Skin of body (tissue), 2 donors: ENCODE results near the gene SLC25A1. TPM values are rescaled to one million over a fixed set of nuclear protein-coding genes. Genes with fewer than 3 reads are reported as not detected.

ENCODE experiments used
- DNase-seq: peaks from one replicate; lab custom pipeline; 2025; lab: John Stamatoyannopoulos, UW
- total RNA-seq: library from RNA; depleted of rRNA; stranded (reverse); fragments of >200 nt; gene quantifications from one replicate; pipeline ENCODE4 v1.2.3, GENCODE V29; 2014

SLC25A1 gene
- total RNA-seq, 1 donor from 2014 or later: 36.7 TPM

DNA sequence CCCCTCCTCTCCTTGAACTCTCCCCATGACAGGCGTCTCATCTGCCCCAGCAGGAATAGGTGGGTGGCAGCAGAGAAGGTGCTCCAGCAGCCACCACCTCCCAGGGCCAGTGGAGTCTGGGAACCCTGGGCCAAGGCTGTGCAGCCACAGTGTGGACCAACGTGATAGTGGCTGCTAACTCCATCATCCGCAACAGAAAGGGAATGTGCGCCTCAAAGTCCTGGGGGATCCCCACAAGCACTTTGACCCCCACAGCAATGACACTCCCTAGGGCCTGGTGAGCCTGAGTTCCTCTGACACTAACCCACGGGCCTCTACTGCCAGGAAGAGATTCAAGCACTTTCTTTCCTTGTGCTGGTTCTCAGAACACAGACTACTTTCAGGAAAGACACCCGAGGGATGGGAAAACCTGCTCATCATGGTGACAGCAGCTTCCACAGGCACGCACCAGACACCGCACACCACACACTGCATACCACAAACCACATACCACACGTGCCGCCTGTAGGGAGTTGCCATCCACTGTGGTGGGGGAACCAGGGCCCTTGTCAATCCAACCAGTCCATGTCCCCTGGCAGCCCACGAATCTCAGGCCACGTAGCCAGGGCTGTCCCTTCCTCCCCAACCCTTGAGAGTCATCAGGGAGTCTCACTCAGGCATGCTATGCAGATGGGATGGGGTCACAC, 3.4 kb upstream of the SLC25A1 start:
- no peak for DNase-seq

DNA sequence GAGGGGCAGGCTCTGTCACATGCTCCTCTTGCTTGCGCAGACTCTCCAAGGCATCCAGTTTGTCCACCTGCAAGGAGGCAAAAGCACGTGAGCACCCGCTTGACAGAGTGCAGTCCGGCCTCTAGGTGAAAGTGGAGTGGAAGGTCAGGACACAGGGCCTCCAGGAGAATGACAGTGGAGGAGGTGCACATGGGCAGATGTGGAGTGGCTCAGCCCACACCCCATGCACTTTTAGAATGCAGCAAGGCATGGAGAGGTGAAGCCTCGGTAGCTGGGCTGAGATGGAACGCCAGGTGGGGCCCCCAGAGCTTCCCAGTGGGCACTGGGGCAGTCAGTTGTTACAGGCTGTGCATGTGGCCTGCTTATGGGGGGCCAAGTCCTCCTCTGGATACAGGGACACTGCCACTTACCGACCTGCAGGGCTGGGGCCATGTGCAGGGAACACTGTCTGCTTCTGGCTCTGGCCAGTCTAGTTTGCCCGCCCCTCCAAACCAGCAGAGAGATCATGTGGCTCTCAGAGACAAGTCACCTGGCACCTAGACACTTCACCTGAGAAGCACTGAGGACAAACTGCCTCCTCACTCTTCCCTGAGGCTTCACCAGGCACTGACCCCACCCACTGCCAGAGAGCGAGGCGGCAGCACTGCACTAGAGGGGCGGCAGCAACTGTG, 2.3 kb upstream of the SLC25A1 start:
- no peak for DNase-seq

DNA sequence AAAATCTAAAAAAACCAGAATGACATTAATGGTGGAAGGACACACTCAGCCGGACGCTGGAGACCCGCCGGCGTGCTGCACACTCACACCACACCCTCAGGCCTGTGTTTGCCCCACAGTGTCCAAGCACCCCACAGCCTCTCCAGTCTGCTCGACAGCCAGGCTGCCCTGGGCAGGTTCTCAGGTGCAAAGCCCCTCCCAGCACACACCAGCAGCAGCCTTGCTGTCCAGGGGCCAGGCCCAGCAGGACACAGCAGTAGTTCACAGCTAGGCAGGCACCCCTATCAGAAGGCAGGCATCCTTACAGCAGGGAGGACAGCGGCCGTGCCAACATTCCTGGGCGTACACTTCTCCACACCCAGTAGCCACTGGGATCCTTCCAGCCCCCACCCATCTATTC, 1.7 kb upstream of the SLC25A1 start:
- no peak for DNase-seq

DNA sequence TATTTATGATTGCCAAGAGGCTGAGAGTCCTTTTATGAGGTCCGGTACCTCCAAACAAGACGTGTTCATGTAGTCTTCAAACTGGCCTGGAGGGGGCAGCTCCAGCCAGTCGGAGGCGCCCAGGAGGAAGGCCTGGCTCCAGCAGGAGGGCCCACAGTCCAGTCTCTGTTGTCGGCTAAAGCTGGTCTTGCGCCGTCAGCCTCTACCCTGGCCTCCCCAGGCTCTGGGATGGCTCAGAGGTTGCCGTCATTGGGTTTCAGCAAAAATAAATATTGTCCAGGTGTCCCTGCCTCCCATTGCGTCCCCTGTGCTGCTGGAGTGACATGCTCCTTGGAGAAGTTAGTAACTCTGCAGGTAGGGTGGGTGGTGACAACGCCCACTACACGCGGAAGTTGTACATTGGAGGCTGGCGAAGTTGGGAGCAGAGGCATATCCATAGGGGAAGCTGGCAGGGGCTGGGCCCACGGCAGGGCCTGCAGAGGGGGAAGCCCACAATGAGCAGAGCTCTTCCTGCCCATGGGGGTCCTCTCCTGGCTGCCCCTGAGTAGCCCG, 1.0 kb upstream of the SLC25A1 start:
- DNase-seq: no peak

DNA sequence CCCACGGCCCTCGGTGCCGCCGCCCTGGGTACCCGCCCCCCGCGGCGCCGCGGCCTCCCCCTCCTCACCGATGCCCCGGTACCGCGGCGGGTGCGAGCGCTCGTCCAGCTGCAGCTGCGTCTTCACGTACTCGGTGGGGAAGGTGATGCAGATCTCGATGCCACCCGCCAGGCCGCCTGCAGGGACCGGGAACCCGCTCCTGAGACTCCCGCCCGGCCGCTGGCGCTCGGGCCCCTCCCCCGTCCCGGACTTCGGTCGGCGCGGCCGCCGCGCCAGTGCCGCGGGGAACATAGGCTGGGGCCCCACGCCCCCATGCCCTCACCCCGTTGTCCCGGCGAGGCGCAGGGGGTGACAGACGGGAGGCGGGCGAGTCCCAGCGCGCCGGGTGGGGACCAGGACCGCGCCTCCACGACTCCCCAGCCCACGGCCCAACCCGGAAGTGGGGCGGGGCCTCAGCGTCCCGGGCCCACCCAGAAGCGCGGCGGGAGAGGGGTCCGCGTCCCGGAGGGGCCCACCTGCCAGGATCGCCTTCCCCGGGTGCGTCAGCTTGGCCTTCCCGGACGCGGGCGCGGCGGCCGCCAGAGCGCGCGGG, 375 bp downstream of the SLC25A1 start:
- no peak for DNase-seq

DNA sequence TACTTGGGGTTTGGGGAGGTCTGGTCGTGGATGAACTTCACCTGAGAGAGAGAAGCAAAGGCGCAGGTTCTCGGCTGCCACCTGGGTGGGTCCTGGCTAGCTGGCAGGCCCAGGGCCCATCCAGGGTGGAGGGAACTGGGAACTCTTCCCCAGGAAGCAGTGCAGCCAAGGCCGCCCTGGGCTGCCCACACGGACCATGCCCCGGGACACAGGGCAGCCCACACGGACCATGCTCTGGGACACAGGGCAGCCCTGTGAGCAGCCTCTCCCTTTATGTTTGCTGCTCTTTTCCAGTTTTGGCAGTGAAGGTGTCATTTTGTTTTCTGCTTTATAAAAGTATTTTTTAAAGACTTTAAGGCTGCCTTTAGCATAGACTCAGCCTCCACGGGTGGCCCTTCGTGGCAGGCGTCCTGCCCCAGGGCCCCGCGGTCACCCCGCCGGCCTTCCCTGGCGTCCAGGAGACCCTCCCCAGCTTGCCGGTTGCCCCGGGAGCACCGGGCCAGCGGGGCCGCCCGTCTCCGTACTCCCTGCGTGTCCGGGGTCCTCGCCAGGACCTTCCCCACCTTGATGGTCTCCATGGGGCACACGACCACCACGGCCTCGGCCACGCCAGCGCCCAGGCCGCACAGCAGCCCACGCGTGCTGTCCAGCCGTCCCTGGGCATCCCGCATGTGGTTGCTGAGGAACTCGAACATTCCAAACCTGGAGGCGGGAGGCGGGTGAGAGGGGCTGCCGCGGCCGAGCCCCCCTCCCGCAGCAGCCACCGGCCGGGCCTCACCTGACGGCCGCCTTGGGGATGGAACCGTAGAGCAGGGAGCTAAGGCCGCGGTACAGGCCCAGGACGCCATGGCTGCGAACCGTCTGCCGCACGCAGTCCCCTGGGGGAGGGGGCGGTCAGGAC, 1.1 kb downstream of the SLC25A1 start:
- DNase-seq: no peak

DNA sequence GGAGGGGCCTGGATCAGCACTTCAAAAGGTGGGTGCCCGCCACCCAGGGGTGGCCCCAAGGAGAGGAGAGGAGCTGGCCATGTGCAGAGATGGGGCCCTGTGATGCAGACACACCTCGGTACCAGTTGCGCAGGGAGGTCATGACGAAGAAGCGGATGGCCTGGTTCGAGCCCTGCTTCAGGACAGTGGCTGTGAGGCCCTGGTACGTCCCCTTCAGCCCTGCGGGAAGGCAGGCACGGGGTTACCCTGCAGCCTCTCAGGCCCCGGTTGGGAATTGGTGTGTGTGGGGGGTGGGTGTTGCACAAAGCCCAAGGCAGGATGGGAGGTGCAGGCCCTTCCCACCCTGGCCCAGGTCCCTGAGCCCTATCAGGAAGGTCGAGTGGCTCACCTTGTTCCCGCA, 1.8 kb downstream of the SLC25A1 start:
- no peak for DNase-seq

DNA sequence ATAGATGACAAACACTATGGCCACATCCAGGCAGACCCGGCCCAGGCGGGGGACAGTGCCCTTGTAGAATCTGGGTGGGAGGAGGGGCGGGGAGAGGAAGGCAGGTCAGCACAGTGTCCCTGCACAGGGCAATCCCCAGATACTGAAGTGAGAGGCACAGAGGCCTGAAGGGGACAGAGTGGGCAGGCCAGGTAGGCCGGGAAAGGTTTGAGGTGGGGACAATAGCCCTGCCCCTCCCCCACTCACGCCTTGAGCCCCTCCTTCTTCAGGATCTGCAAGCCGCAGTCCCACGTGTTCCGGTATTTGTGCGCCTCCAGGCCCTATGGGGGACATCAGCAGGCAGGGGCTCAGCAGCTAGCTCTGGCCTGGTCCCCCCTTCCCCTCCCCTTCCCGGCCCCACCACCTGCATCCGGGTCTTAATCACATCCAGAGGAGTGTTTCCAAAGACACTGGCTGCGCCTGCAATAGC, 2.3 kb downstream of the SLC25A1 start:
- DNase-seq: no peak

DNA sequence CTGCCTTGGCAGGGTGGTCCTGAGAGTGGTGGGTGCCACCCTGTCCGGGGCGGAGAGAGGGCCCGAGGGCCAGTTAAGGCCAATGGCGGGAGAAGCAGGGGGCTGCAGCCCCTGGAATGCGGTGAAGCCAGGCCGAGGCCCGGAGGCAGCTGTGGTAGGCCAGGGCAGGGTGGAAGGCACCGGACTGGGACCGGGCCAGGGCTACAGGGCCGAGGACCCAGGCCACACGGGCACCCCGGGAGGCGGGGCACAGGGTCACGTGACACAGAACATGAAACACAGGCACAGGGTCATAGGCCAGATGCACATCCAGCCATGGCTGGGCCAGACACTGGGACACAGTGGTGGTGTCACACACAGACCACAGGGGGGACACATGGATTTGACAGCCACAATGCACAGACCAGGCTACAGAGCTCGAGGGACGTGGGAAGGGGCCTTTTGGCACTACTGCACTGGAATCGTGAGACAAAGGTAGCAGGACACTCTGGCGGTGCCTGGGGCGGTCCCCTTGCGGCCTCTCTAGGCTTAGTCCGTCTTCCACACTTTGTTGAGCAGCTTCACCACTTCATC, 2.8 kb downstream of the SLC25A1 start:
- no peak for DNase-seq

DNA sequence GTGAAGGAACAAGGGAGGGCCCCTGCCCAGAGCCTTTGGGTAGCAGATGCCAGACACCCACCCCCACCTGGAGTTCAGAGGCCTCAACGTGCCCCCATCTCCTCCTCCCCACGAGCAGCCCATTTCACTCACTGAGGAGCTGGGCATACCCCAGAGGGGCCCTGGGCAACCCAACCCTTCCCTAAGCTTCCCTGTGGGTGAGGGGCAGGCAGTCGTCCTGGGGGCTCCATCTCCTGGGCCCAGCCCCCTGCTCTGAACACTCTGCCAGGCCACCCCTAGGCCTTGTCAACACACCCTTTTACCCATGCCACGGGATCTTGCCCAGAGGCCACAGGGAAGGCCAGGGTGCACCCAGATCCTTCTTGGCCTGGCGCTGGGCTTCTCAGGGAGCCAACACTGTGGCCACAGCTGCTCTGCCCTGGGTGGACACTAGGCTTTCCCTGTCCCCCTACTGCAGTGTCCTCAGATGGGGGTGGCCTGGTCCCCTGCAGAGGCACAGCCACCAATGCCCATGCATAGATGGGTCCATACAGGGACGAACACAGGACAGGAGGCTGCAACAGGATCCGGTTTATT, 3.4 kb downstream of the SLC25A1 start:
- no peak for DNase-seq

DNA sequence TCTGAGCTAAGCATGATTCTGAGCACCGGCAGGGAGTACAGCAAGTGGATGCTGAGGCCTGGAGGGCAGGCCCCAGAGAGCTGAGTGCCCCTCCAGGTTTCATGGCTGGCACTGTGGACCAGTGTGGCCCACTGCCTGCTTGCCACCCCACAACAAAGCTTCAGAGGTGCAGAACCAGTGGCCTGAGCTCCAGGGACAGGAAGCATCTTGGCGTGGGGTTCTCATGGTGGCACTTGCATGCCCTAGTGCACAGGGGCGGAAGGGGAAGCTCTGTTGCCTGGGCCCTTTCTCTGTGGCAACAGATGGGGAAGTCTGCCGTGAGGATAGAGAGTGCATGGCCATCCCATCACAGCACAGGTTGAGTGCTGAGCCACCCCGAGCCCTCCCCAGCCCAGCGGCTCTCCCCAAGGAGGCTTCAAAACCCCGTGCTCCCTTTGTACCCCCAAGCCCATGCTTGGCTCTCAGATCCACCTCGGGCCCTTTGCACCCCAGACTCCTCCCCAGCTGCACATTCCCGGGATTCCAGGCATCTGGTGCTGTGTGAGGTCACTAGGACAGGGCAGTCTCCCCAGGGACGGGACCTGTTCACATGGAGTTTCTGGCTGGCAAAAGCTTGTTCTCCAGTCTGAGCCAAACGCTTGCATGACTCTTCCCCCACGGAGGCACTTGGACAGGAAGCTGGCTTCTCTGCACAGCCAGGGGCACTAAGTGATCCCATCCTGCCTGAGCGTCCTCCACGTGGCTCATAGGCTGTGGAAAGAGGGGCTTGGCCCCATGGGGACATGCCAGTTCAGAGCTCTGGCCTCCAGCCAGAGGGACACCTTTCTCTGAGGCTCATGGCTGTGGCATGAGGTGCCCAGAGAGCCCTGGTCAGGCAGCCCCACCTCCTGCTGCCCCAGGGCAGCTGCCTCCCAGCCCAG, 4.2 kb downstream of the SLC25A1 start:
- DNase-seq: no peak

DNA sequence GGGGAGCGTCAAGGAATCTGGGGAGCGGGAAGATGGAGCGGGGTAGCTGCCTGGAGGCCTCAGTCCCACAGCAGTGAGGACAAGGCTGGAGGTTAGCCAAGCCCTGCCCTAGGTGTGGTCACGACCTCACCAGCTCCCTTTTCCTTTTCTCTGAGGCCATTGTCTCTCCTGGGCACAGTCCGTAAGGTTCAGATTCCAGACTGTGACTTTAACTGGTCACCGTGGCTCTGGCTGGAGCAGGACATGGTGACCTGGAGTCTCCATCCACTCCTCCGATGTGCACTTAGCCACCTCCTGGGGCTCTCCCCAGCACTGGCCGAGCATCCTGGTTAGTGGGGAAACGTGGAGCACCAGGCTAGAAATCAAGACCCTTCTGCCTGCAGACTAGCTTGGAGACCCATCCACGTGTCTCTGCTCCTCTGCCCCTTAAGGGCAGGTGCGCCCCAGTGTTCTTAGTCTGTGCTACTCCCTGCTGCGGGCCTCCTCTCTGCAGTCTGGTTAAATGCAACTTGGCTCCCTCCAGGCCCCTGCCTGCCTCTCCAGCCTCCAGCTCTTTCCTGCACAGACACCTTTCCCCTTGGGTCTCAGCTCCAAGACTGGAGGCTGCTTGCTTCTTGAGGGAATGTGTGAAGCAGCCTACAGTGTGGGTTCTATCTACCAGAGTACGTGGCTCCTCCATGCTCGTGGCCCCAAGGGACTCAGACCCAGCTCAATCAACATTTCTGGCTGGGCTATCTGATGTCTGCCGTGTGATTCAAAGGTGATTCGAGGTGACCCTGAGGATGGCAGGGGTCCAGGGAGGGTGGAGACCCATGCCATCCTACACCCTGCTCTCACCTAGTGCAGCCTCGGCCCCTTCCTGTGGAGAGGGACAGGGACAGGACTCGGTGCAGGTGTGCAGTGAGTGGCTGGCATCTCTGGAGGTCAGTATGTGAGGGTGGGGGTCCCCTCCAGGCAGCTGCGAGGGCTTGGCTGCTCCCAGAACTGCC, 5.2 kb downstream of the SLC25A1 start:
- no peak for DNase-seq

DNA sequence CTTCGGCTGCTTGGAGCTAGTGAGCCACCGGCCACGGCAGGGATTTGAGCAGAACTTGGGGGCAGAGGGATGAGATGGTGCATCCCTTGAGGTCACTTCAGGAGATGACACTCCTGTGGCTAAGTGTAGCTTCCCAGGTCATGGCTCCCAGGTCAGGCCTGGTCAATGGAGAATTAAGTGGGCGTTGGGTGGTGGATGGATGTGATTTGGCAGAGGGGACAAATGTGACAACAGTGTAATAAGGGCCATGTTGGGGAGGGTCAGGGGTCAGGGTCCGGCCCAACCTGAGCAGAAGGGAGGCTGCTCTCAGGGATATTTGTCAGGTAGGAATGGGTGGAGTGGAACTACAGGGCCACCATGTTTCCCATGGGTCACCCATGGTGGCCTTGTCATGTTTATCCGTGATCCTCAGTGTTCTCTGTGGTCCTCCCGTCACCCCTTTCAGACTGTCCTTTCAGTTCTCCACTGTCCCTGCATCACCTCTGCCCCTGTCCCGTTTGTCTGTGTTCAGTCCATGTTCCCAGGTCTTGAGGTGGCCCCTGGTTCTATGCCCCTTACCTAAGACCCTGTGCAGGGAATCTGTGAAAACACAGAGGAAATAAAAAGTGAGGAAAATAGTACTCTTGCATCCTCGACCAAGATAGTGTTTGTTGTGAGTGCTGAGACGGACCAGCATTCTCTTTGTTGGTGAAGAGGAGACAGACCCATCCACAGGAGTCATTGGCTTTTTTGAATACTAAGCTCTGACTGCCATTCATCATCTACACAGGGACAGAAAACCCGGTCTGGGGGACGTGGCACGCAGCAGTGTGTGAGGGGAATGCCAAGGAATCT, 6.1 kb downstream of the SLC25A1 start:
- DNase-seq: no peak

DNA sequence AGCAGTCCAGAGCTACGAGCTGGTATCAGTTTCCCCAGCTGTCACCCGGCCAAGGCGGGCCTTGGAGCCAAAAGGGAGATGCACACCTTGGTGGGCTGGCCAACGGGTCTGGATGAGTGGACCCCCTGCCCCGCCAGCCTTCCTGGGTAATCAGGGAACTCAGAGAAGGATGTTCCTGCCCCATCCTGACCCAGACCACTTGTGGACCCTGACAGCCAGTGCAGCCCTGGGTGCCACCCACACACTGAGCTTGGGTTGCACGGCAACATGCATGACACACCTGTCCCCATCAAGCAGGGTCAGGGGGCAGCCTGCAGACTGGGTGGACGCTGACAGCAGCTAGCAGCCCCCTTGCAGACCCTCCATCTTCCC, 8.6 kb downstream of the SLC25A1 start:
- DNase-seq: no peak

DNA sequence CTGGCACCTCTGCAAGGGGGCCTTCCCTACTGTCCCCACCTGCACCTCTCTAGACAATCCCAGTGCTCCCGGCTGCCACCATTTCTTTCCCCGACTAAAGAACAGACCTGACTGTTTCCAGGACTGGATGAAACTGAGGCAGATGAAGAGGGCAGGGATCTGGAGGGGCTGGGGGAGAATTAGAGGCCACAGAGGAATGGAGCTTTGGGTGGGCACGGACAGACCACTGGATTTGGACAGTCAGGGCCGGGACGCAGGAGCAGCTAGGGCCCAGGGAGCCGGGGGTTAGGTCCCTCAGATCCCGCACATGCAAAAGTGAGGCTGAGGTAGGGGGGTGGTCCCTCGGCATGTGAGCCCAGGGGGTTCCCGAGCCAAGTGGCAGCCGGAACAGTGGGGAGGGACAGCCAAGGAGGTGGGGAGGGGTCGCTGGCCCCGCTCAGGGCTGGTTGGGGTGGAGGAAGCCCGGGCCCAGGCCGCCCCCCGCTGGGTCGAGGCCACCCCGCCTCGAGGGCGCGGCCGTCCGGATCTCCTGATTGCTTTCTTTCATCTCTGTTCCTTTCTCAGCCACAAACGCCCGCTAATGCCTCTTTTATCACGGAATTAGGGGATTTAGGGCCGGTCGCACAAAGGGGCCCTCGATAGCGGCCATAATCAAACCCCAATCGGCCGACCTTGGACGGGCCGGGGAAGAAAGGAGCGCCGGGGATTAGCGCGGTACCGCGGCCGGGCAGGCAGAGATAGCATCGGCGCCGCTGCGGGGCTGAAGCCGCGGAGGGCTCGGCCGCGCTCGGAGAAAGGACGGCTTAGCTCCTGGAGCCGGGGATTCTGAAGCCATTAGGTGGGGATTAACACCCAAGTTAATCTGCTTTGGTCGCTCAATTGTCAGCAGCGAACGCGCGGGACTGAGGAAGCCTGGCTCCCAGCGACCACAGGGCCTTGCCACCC, 9.3 kb downstream of the SLC25A1 start:
- no peak for DNase-seq

DNA sequence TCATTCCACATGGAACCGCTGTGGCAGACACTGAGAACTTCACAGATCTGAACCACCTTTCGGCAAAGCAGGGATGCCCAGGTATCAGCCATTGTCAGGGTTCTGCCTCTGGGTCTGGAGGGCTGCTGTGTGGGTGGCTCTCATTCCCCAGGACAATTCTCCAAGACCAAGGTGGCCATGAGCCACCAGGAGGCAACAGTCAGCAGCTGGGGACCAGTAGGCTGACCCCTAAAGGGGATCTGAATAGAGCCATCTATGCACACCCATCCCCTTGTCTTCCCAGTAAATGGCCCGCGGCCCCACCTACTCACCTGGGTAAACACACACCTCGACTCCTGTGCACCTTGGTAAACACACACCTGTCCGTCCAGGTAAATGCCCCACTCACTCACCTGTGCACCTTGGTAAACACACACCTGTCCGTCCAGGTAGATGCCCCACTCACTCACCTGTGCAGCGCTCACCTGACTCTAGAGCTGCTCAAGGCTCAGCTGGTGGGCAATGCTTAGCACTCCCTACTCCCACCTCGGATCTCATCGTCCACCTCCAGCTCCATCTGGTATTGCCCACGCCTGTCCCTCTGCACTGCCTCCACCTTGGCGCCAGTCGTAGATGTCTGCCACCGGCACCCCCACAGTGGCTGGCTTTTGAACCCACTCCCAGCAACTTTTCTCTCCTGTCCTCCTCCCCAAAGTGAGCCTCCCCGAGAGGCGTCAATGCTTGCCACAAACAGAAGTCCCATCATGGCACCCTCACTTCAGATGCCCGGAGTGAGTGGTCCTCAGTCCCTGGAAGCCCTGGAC, 10.2 kb downstream of the SLC25A1 start:
- no peak for DNase-seq
